ENCODE measurements around the gene RXRA. TPM values are rescaled to one million over a fixed set of nuclear protein-coding genes. Genes with fewer than 3 reads are reported as not detected.

RXRA gene
- total RNA-seq, 6 donors from 2014 or later = 43.8 to 92.7 (median 74.1) TPM

DNA sequence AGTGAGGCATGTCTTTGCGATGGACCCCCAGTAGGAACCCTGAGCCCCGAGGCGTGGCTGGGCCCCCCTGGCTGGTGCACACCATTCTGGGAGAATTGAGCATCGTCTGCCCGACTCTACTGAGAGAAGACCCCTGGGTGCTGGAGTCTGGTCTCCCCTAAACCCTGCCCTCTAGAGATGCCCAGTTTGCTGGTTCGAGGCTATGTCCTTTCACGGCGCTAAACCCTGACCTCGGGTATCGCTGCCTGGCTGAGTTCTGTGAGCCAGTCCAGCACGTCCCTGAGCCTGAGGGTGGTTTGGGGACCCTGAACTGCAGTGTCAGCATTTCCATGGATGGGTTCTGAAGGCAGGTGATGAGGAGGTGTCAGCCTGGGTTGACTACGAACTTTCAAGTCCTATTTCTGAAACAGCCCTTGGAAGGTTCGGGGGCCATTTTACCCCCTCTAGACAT is 128.8 kb downstream of the RXRA start:
- H3K4me1 ChIP-seq = peaks cover 17 to 26% (median 22%) of the 10 kb centered on the region in 4 donors
- no peaks in the 10 kb centered on the region for H3K27me3 ChIP-seq
- TF ChIP-seq, protein P1, sequence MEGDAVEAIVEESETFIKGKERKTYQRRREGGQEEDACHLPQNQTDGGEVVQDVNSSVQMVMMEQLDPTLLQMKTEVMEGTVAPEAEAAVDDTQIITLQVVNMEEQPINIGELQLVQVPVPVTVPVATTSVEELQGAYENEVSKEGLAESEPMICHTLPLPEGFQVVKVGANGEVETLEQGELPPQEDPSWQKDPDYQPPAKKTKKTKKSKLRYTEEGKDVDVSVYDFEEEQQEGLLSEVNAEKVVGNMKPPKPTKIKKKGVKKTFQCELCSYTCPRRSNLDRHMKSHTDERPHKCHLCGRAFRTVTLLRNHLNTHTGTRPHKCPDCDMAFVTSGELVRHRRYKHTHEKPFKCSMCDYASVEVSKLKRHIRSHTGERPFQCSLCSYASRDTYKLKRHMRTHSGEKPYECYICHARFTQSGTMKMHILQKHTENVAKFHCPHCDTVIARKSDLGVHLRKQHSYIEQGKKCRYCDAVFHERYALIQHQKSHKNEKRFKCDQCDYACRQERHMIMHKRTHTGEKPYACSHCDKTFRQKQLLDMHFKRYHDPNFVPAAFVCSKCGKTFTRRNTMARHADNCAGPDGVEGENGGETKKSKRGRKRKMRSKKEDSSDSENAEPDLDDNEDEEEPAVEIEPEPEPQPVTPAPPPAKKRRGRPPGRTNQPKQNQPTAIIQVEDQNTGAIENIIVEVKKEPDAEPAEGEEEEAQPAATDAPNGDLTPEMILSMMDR (IDR thresholded peaks at IDR 0.05) = no peak
- TF ChIP-seq POLR2A (IDR thresholded peaks at IDR 0.05) (no peak), EP300 (IDR thresholded peaks at IDR 0.05) (no peak), POLR2AphosphoS5 (IDR thresholded peaks at IDR 0.05) (no peak)
- ATAC-seq (ENCODE audit: low FRiP score in 2 of 2) (no peak), DNase-seq (peak in 1 of 2 donors; percentile 50)
- no peak overlapping the region for H3K4me3 ChIP-seq
- H3K9me3 ChIP-seq = no peaks in the 10 kb centered on the region
- peak overlapping the region in 3 of 4 donors; percentile 85 to 88 (median 86) for H3K27ac ChIP-seq
- H3K36me3 ChIP-seq = no peaks in the 10 kb centered on the region
- WGBS, 2 donors = 95 to 97% methylated on average over 7 to 13 of the region's 13 CpGs

DNA sequence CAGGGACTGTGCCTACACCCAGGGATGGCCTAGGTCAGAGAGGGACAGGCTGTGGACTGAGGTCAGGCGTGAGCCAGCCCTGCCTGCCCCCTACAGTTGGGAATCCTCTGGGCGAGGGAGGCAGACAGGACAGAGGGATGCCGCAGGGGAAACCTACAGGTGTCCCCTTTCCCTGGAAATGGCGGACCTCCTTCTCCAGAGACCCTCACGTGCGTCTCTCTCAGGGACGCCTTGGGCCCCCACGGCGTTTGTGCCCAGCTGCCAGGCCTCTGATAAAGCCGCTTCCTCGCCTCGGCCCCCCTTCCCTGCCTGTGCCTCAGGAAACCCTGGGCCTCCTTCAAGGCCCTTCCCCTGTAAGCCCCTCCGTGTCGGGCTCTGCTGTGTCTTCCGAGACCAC is 129.3 kb downstream of the RXRA start:
- H3K4me3 ChIP-seq = peak overlapping the region in 3 of 4 donors; percentile 36 to 52 (median 48)
- TF ChIP-seq, protein P1 (IDR thresholded peaks at IDR 0.05) = no peak
- TF ChIP-seq EP300 (IDR thresholded peaks at IDR 0.05) = no peak
- no peak for TF ChIP-seq POLR2AphosphoS5 (IDR thresholded peaks at IDR 0.05)
- TF ChIP-seq POLR2A (IDR thresholded peaks at IDR 0.05) = no peak
- 56 to 75% methylated on average over 7 to 15 of the region's 15 CpGs for WGBS, 2 donors
- ATAC-seq (ENCODE audit: low FRiP score in 2 of 2) (no peak), DNase-seq (peak in 1 of 2 donors; percentile 69)
- H3K9me3 ChIP-seq = no peaks in the 10 kb centered on the region
- no peaks in the 10 kb centered on the region for H3K27me3 ChIP-seq
- peak overlapping the region; percentile 85 to 95 (median 87) for H3K27ac ChIP-seq
- H3K36me3 ChIP-seq = no peaks in the 10 kb centered on the region
- peaks cover 17 to 26% (median 22%) of the 10 kb centered on the region in 4 donors for H3K4me1 ChIP-seq

DNA sequence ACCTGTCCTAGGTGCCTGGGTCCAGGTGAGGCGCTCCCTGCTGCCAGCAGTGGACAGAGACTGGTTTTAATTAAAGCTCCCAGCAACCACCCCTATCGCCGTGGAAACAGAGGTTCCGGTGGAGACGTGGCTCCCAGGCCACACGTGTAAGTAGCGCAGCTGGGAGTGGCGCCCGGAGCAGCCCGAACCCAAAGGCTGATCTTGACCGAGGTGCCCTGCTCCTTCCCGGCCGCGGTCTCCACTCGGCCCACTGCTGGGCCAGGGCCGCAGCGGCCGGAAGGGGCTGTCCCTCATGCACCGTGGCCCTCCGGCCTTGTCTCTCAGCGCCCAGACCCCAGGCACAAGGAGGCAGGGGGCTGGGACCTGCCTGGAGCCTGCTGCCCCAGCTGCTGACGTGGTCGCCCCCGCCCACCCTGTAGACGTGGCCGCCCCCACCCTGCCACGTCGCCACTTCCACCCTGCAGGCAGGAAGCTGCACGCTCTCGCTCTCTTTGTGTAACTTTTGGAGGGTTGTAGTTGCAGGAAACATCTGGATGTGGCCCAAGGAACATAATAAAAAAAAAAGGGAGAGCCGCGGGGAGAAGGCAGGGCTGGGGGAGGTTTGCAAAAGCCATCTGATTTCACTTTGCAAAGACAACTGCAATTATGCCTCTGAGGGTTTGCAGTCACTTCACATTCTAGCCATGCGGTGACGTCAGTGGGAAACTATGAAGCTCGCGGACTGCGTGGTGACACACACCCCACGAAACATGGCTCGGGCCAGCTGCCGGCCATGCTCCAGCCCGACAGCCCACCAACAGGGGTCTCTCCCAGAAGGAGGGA is 129.9 kb downstream of the RXRA start:
- Histone ChIP-seq H3K27ac (peak overlapping the region; percentile 85 to 95 (median 87)), H3K4me3 (peak overlapping the region in 3 of 4 donors; percentile 36 to 52 (median 48)), H3K27me3 (no peaks in the 10 kb centered on the region), H3K9me3 (no peaks in the 10 kb centered on the region), H3K36me3 (no peaks in the 10 kb centered on the region), H3K4me1 (peaks cover 17 to 26% (median 22%) of the 10 kb centered on the region in 4 donors)
- peak; percentile 84 to 86 for ATAC-seq (ENCODE audit: low FRiP score in 2 of 2)
- peak; percentile 85 to 95 for DNase-seq
- 4 to 8% methylated on average over 20 to 41 of the region's 41 CpGs for WGBS, 2 donors
- peak in 1 of 4 donors; percentile 61 for TF ChIP-seq EP300 (IDR thresholded peaks at IDR 0.05)
- TF ChIP-seq POLR2AphosphoS5 (IDR thresholded peaks at IDR 0.05) = peak; percentile 88 to 91
- TF ChIP-seq, protein P1 (IDR thresholded peaks at IDR 0.05) = peak in 2 of 6 experiments; percentile 7 to 17
- TF ChIP-seq POLR2A (IDR thresholded peaks at IDR 0.05) = peak in 1 of 4 donors; percentile 64

DNA sequence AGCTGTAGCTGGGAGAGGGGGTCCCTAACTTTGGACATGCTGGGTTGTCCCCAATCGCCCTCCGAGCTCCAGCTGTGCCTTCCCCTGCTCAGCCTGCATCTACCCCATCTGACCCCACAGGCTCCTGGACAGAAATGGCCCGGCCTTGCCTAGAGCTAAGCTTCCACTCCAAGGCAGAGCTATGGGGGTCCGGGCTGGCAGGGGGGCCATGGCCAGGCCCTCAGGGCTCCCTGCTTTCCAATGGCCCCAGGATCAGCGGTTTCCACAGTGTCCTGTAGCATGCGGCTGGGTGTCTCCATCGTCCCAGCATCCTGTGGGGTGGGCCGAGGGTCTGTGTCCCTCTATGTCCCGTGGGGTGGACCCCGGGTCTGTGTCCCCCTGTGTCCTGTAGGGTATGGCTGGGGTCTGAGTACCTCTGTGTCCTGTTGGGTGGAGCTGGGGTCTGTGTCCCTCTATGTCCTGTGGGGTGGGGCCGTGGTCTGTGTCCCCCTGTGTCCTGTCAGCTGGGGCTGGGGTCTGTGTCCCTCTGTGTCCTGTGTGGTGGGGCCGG is 130.6 kb downstream of the RXRA start:
- ATAC-seq (ENCODE audit: low FRiP score in 2 of 2) (peak in 1 of 2 donors; percentile 1), DNase-seq (no peak)
- peak overlapping the region in 3 of 4 donors; percentile 36 to 52 (median 48) for H3K4me3 ChIP-seq
- TF ChIP-seq, protein P1 (IDR thresholded peaks at IDR 0.05) = no peak
- TF ChIP-seq EP300 (IDR thresholded peaks at IDR 0.05) (no peak), POLR2AphosphoS5 (IDR thresholded peaks at IDR 0.05) (no peak), POLR2A (IDR thresholded peaks at IDR 0.05) (no peak)
- H3K4me1 ChIP-seq = peaks cover 17 to 26% (median 22%) of the 10 kb centered on the region in 4 donors
- H3K27me3 ChIP-seq = no peaks in the 10 kb centered on the region
- H3K36me3 ChIP-seq = no peaks in the 10 kb centered on the region
- peak overlapping the region; percentile 85 to 95 (median 87) for H3K27ac ChIP-seq
- H3K9me3 ChIP-seq = peaks cover 0 to 4% (median 0%) of the 10 kb centered on the region in 4 donors
- WGBS, 2 donors = 87% methylated on average over 8 to 12 of the region's 12 CpGs

All from upper lobe of left lung (tissue), 6 donors.